WTC11 (cell line): Measurements from ENCODE around the gene CCDC117. TPM values are rescaled to one million over a fixed set of nuclear protein-coding genes. Genes with fewer than 3 reads are reported as not detected.
A peak's percentile ranks its signal among the peaks of the same experiment; 100 is the strongest.

Experiments used
- ATAC-seq: fragments of 200-7000 bp; cut with Tn5 transposase; 2 replicates; pipeline ENCODE4 v1.10.0; 2021; ENCODE audit warnings: mild to moderate bottlenecking, moderate library complexity
- CTCF ChIA-PET: fragments of 300-600 bp; sonication (Branson Sonifier 250); formaldehyde crosslinking; loops from one replicate; lab custom pipeline; 2021; ENCODE audit warnings: antibody characterized with exemption; lab: Charles Lee
- POLR2A ChIA-PET: fragments of 350-600 bp; sonication (Branson Sonifier 250); formaldehyde crosslinking; loops from one replicate; lab custom pipeline; 2021; ENCODE audit warnings: antibody characterized with exemption; lab: Charles Lee
- DNase-seq: peaks from one replicate; pipeline ENCODE4 v3.0.0; 2021; ENCODE audit warnings: low spot score
- H3K27ac Mint-ChIP-seq: 2 replicates; pipeline ENCODE4 v1.8.0; 2021; ENCODE audit warnings: mixed read lengths
- H3K27me3 Mint-ChIP-seq: 2 replicates; pipeline ENCODE4 v1.8.0; 2021; ENCODE audit warnings: low read depth, mild to moderate bottlenecking, moderate library complexity, mixed read lengths
- H3K36me3 Mint-ChIP-seq: 2 replicates; pipeline ENCODE4 v1.8.0; 2021; ENCODE audit warnings: mixed read lengths
- H3K4me1 Mint-ChIP-seq: 2 replicates; pipeline ENCODE4 v1.8.0; 2022; ENCODE audit warnings: mixed read lengths
- H3K4me3 Mint-ChIP-seq: 2 replicates; pipeline ENCODE4 v1.8.0; 2021; ENCODE audit warnings: mild to moderate bottlenecking, moderate library complexity, mixed read lengths
- H3K9me3 Mint-ChIP-seq: 2 replicates; pipeline ENCODE4 v1.8.0; 2021; ENCODE audit warnings: mixed read lengths
- CREB1 ChIP-seq: sonication (generic); formaldehyde crosslinking; IDR thresholded peaks from 2 replicates; pipeline ENCODE4 v1.8.0; 2023; ENCODE audit warnings: mild to moderate bottlenecking, missing genetic modification reagents
- ESRRA ChIP-seq: sonication (generic); formaldehyde crosslinking; IDR thresholded peaks from 2 replicates; pipeline ENCODE4 v1.8.1; 2022; ENCODE audit warnings: mild to moderate bottlenecking, missing genetic modification reagents, borderline replicate concordance
- FOXP1 ChIP-seq: sonication (generic); formaldehyde crosslinking; IDR thresholded peaks from 2 replicates; pipeline ENCODE4 v1.8.0; 2022; ENCODE audit warnings: missing genetic modification reagents, mild to moderate bottlenecking, moderate library complexity, borderline replicate concordance
- GTF2I ChIP-seq: fragments of 250-450 bp; sonication (Bioruptor Pico); conservative IDR thresholded peaks from 2 replicates; pipeline ENCODE4 v1.4.0; 2021; ENCODE audit warnings: mild to moderate bottlenecking
- IRF2 ChIP-seq: sonication (generic); formaldehyde crosslinking; IDR thresholded peaks from 2 replicates; pipeline ENCODE4 v1.8.0; 2022; ENCODE audit warnings: low read depth, missing genetic modification reagents, borderline replicate concordance
- JAZF1 ChIP-seq: fragments of 250-450 bp; sonication (Bioruptor Pico); IDR thresholded peaks from 2 replicates; pipeline ENCODE4 v1.9.0; 2021; ENCODE audit warnings: moderate library complexity, mild to moderate bottlenecking, inconsistent platforms
- NFE2L1 ChIP-seq: sonication (generic); formaldehyde crosslinking; IDR thresholded peaks from 2 replicates; pipeline ENCODE4 v1.8.1; 2023; ENCODE audit warnings: missing genetic modification reagents
- NFYB ChIP-seq: sonication (generic); formaldehyde crosslinking; conservative IDR thresholded peaks from 2 replicates; pipeline ENCODE4 v1.8.0; 2022; ENCODE audit warnings: low read depth, missing genetic modification reagents
- NR1H2 ChIP-seq: sonication (generic); formaldehyde crosslinking; IDR thresholded peaks from 2 replicates; pipeline ENCODE4 v1.9.0; 2021; ENCODE audit warnings: mild to moderate bottlenecking, moderate library complexity, missing genetic modification reagents
- TCF7 ChIP-seq: sonication (generic); formaldehyde crosslinking; IDR thresholded peaks from 2 replicates; pipeline ENCODE4 v1.8.0; 2022; ENCODE audit warnings: mild to moderate bottlenecking, low read depth, missing genetic modification reagents, moderate library complexity
- TEAD1 ChIP-seq: sonication (generic); formaldehyde crosslinking; IDR thresholded peaks from 2 replicates; pipeline ENCODE4 v1.8.0; 2022; ENCODE audit warnings: mild to moderate bottlenecking, missing genetic modification reagents
- ZBTB21 ChIP-seq: sonication (generic); formaldehyde crosslinking; IDR thresholded peaks from 2 replicates; pipeline ENCODE4 v1.8.1; 2023; ENCODE audit warnings: mild to moderate bottlenecking, missing genetic modification reagents, borderline replicate concordance
- ZNF232 ChIP-seq: sonication (generic); formaldehyde crosslinking; IDR thresholded peaks from 2 replicates; pipeline ENCODE4 v1.8.0; 2022; ENCODE audit warnings: mild to moderate bottlenecking, missing genetic modification reagents
- total RNA-seq: library from RNA; stranded (reverse); gene quantifications from 3 replicates; pipeline ENCODE4 v1.2.3, GENCODE V29; 2021
- TF ChIP-seq, protein P1 (sequence below): sonication (generic); formaldehyde crosslinking; IDR thresholded peaks from 2 replicates; pipeline ENCODE4 v1.8.1; 2022; ENCODE audit warnings: mild to moderate bottlenecking, moderate library complexity, missing genetic modification reagents
- TF ChIP-seq, protein P2 (sequence below): sonication (generic); formaldehyde crosslinking; IDR thresholded peaks from 2 replicates; pipeline ENCODE4 v1.8.0; 2022; ENCODE audit warnings: mild to moderate bottlenecking, missing genetic modification reagents
- TF ChIP-seq, protein P3 (sequence below): fragments of 250-450 bp; sonication (Bioruptor Pico); conservative IDR thresholded peaks from 2 replicates; pipeline ENCODE4 v1.9.0; 2021; ENCODE audit warnings: mild to moderate bottlenecking
- TF ChIP-seq, protein P4 (sequence below): sonication (generic); formaldehyde crosslinking; IDR thresholded peaks from 2 replicates; pipeline ENCODE4 v1.8.1; 2023; ENCODE audit warnings: mild to moderate bottlenecking, moderate library complexity, missing genetic modification reagents

The CCDC117 gene
- total RNA-seq, 1 experiment from 2014 or later = 39.0 TPM

DNA sequence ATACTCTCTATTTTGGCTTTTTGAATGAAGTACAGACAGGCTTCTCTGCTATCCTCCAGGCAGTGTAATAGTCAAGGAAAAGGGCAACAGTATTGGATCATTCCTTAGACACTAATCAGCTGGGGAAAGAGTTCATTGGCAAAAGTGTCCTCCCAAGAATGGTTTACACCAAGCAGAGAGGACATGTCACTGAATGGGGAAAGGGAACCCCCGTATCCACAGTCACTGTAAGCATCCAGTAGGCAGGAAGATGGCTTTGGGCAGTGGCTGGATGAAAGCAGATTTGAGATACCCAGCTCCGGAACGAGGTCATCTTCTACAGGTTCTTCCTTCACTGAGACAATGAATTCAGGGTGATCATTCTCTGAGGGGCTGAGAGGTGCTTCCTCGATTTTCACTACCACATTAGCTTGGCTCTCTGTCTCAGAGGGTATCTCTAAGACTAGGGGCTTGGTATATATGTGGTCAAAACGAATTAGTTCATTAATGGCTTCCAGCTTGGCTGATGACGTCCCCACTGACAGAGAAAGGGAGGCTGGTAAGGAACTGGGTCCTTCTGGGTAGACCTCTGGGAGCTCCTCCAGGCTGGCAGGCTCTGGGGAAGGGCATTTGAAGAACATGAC is 22.7 kb downstream of the CCDC117 start:
- CTCF ChIA-PET = no interaction called here
- no peak for DNase-seq

DNA sequence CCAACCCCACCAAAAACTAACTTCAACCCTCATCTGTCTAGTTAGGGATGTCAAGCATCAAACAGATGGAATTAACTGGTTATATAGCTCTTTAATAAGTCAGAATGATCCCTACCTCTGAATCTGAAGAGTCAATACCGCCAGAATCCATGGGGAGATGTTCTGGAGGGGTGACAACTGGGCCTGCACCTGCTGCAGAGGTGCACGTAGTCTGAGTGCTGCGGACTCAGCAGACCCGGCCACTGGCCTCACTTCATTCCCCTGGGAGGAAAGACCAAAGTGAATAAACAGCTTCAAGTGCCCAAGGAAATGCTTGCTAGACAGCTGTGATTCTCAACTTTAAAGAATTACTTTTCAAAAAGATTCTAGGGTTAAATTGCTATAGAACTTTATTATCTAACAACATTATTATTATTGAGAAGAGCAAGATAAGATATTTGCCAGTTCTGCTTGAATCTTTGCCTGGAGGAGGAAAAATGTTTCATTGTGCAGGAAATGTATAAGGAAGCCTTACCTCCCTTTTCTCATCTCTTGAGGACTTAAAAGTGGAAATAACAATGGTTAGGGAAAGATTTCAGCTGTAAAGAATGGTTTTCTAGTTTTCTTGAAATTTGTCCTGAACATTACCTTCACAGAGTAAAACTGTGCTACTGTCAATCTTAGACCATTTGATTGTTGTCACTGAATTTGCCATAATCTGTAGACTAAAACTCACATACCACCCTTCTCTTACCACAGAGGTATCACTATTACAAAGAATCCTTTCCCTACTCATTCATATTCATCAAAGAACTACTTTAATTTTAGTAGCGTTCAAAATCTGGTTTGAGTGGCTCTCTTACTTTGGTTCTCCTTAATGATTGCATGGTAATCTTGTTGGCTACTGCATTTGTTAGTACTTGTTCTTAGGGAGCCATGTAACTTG is 23.7 kb downstream of the CCDC117 start:
- Mint-ChIP-seq H3K9me3 (no peaks in the 10 kb centered on the region), H3K27ac (peak overlapping the region; percentile 72), H3K27me3 (no peaks in the 10 kb centered on the region), H3K4me3 (no peak overlapping the region), H3K4me1 (peaks cover 19% of the 10 kb centered on the region), H3K36me3 (peaks cover 61% of the 10 kb centered on the region)
- no peak for DNase-seq
- POLR2A ChIA-PET = no interaction called here
- TF ChIP-seq FOXP1 (CRISPR knock-in tag) (no peak), TEAD1 (CRISPR knock-in tag) (no peak)
- TF ChIP-seq, protein P1, sequence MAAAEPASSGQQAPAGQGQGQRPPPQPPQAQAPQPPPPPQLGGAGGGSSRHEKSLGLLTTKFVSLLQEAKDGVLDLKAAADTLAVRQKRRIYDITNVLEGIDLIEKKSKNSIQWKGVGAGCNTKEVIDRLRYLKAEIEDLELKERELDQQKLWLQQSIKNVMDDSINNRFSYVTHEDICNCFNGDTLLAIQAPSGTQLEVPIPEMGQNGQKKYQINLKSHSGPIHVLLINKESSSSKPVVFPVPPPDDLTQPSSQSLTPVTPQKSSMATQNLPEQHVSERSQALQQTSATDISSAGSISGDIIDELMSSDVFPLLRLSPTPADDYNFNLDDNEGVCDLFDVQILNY (CRISPR knock-in tag) = no peak
- CTCF ChIA-PET = no interaction called here
- ATAC-seq = no peak

More for the DNA sequence above, 22.7 kb downstream of the CCDC117 start:
- Mint-ChIP-seq H3K4me3 (no peak overlapping the region), H3K27me3 (no peaks in the 10 kb centered on the region), H3K27ac (peak overlapping the region; percentile 74), H3K36me3 (peaks cover 61% of the 10 kb centered on the region), H3K4me1 (peaks cover 14% of the 10 kb centered on the region)
- POLR2A ChIA-PET = interaction anchor here (0.5 kb wide), 1 partner anchor 34 kb away, joined by 4 read pairs; no protein-coding TSS in a partner anchor
- TF ChIP-seq IRF2 (CRISPR knock-in tag) (no peak), TCF7 (CRISPR knock-in tag) (no peak), GTF2I (CRISPR knock-in tag) (no peak), NR1H2 (no peak), JAZF1 (CRISPR knock-in tag) (no peak), NFYB (CRISPR knock-in tag) (no peak), CREB1 (CRISPR knock-in tag) (no peak), NFE2L1 (no peak), ESRRA (no peak), ZNF232 (CRISPR knock-in tag) (no peak), ZBTB21 (CRISPR knock-in tag) (no peak)
- TF ChIP-seq, protein P2, sequence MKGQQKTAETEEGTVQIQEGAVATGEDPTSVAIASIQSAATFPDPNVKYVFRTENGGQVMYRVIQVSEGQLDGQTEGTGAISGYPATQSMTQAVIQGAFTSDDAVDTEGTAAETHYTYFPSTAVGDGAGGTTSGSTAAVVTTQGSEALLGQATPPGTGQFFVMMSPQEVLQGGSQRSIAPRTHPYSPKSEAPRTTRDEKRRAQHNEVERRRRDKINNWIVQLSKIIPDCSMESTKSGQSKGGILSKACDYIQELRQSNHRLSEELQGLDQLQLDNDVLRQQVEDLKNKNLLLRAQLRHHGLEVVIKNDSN = no peak
- TF ChIP-seq, protein P3, sequence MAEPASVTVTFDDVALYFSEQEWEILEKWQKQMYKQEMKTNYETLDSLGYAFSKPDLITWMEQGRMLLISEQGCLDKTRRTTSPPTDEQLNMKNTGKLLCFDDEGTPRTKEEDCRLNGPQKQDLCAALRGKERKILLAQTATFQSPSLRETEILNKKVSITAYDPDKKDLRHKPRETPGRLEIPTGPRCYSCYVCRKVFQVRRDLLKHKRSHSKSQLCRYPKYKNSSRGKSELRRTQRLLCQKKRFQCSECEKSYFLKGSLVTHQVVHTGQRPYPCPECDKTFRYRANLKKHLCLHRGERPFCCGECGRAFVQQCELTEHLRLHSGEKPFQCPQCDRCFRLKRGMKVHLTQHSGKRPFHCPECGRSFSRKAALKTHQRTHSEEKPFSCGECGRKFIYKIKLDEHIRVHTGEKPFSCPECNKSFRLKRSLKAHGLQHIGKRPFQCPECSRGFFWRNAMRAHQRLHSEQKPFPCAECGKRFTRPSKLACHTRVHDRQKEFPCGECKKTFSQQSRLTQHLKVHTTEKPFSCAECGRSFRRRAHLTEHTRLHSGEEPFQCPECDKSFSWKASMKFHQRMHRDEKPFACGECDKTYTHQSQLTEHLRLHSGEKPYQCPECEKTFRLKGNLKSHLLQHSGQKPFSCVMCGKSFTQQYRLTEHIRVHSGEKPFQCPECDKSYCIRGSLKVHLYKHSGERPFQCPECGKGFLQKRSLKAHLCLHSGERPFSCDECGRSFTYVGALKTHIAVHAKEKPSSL (CRISPR knock-in tag) = no peak
- TF ChIP-seq, protein P4, sequence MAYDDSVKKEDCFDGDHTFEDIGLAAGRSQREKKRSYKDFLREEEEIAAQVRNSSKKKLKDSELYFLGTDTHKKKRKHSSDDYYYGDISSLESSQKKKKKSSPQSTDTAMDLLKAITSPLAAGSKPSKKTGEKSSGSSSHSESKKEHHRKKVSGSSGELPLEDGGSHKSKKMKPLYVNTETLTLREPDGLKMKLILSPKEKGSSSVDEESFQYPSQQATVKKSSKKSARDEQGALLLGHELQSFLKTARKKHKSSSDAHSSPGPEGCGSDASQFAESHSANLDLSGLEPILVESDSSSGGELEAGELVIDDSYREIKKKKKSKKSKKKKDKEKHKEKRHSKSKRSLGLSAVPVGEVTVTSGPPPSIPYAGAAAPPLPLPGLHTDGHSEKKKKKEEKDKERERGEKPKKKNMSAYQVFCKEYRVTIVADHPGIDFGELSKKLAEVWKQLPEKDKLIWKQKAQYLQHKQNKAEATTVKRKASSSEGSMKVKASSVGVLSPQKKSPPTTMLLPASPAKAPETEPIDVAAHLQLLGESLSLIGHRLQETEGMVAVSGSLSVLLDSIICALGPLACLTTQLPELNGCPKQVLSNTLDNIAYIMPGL = no peak
- TF ChIP-seq, all 79 proteins: peak for 0
- ATAC-seq = no peak
- H3K9me3 Mint-ChIP-seq = no peaks in the 10 kb centered on the region
